Measurements from ENCODE around the gene FOXJ3. TPM values are rescaled to one million over a fixed set of nuclear protein-coding genes. Genes with fewer than 3 reads are reported as not detected.

Gene FOXJ3
- total and polyA plus RNA-seq, 4 donors: 5.3 to 16.8 (median 12.4) TPM

DNA sequence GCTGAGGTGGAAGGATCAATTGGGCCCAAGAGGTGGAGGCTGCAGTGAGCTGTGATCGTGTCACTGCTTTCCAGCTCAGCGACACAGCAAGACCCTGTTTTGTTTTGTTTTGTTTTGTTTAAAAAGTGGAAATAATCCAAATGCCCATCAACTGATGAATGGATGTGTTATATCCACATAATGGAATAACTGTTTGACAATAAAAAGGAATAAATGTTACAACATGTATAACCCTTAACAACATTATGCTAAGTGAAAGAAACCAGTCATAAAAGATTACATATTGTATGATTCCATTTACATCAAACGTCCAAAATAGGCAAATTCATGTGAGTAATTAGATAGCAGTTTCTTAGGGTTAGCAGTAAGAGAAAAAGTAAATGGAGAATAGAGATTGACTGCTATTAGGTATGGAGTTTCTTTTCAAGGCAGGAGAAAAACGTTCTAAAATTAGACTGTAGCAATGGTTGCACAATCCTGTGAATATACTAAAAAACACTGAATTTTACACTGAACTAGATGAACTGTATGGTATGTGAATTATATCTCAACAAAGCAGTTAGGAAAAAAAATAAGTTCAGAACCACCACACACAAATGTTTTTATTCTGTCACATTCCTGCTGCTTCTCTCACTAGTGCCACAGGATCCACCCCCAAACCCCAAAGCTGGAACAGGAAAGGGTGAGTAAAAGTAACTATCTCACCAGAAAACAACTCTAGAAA is 15.7 kb downstream of the FOXJ3 start:
- DNase-seq (ENCODE audit: low spot score): no peak
- no peaks in the 10 kb centered on the region for H3K9me3 ChIP-seq (ENCODE audit: control insufficient read depth in 4 of 4, low read length in 3 of 4)
- H3K4me3 ChIP-seq (ENCODE audit: low read depth in 1 of 3, low read length in 3 of 3): no peak overlapping the region
- peaks cover 8 to 44% (median 26%) of the 10 kb centered on the region in 4 donors for H3K4me1 ChIP-seq (ENCODE audit: control insufficient read depth in 4 of 4, insufficient read depth in 4 of 4, low read length in 3 of 4)
- H3K27ac ChIP-seq (ENCODE audit: low read depth in 1 of 2, low read length in 2 of 2): no peak overlapping the region
- no peak overlapping the region for H3K9ac ChIP-seq (ENCODE audit: low read depth in 1 of 2, low read length in 2 of 2)
- no peak for TF ChIP-seq HNF4G (IDR thresholded peaks at IDR 0.05)
- TF ChIP-seq, protein P1, sequence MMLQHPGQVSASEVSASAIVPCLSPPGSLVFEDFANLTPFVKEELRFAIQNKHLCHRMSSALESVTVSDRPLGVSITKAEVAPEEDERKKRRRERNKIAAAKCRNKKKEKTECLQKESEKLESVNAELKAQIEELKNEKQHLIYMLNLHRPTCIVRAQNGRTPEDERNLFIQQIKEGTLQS (IDR thresholded peaks at IDR 0.05): no peak
- H3K36me3 ChIP-seq (ENCODE audit: control insufficient read depth in 4 of 4, insufficient read depth in 3 of 4, low read depth in 1 of 4, low read length in 3 of 4): no peaks in the 10 kb centered on the region
- no peaks in the 10 kb centered on the region for H3K27me3 ChIP-seq (ENCODE audit: control insufficient read depth in 4 of 4, insufficient read depth in 4 of 4, low read length in 3 of 4)
- WGBS: 50% methylated on average over 4 of the region's 4 CpGs

DNA sequence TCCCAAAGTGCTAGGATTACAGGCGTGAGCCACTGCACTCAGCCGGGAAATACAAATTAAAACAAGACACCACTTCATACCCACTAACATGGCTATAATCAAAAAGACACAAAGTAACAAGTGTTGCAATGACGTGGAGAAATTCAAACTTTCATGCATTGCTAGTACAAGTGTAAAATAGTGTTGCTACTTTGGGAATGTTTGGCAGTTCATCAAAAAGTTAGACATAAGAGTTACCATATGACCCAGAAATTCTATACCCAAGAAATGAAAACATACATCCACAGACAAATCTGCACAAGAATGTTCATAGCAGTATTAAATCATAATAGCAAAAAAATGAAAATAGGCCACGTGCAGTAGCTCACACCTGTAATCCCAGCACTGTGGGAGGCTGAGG is 16.4 kb downstream of the FOXJ3 start:
- no peak overlapping the region for H3K27ac ChIP-seq (ENCODE audit: low read depth in 1 of 2, low read length in 2 of 2)
- H3K4me1 ChIP-seq (ENCODE audit: control insufficient read depth in 4 of 4, insufficient read depth in 4 of 4, low read length in 3 of 4): peaks cover 10 to 50% (median 26%) of the 10 kb centered on the region in 4 donors
- no peaks in the 10 kb centered on the region for H3K36me3 ChIP-seq (ENCODE audit: control insufficient read depth in 4 of 4, insufficient read depth in 3 of 4, low read depth in 1 of 4, low read length in 3 of 4)
- no peak overlapping the region for H3K9ac ChIP-seq (ENCODE audit: low read depth in 1 of 2, low read length in 2 of 2)
- no peaks in the 10 kb centered on the region for H3K9me3 ChIP-seq (ENCODE audit: control insufficient read depth in 4 of 4, low read length in 3 of 4)
- no peaks in the 10 kb centered on the region for H3K27me3 ChIP-seq (ENCODE audit: control insufficient read depth in 4 of 4, insufficient read depth in 4 of 4, low read length in 3 of 4)
- no peak for DNase-seq (ENCODE audit: low spot score)
- H3K4me3 ChIP-seq (ENCODE audit: low read depth in 1 of 3, low read length in 3 of 3): no peak overlapping the region
- WGBS: 94% methylated on average over 4 of the region's 4 CpGs
- TF ChIP-seq RXRA (IDR thresholded peaks at IDR 0.05): no peak
- TF ChIP-seq, protein P2, sequence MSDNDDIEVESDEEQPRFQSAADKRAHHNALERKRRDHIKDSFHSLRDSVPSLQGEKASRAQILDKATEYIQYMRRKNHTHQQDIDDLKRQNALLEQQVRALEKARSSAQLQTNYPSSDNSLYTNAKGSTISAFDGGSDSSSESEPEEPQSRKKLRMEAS (IDR thresholded peaks at IDR 0.05): no peak
- TF ChIP-seq, protein P3, sequence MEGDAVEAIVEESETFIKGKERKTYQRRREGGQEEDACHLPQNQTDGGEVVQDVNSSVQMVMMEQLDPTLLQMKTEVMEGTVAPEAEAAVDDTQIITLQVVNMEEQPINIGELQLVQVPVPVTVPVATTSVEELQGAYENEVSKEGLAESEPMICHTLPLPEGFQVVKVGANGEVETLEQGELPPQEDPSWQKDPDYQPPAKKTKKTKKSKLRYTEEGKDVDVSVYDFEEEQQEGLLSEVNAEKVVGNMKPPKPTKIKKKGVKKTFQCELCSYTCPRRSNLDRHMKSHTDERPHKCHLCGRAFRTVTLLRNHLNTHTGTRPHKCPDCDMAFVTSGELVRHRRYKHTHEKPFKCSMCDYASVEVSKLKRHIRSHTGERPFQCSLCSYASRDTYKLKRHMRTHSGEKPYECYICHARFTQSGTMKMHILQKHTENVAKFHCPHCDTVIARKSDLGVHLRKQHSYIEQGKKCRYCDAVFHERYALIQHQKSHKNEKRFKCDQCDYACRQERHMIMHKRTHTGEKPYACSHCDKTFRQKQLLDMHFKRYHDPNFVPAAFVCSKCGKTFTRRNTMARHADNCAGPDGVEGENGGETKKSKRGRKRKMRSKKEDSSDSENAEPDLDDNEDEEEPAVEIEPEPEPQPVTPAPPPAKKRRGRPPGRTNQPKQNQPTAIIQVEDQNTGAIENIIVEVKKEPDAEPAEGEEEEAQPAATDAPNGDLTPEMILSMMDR (IDR thresholded peaks at IDR 0.05; ENCODE audit: low read depth, low read length, missing input control): no peak
- TF ChIP-seq, protein P1 (IDR thresholded peaks at IDR 0.05): no peak

DNA sequence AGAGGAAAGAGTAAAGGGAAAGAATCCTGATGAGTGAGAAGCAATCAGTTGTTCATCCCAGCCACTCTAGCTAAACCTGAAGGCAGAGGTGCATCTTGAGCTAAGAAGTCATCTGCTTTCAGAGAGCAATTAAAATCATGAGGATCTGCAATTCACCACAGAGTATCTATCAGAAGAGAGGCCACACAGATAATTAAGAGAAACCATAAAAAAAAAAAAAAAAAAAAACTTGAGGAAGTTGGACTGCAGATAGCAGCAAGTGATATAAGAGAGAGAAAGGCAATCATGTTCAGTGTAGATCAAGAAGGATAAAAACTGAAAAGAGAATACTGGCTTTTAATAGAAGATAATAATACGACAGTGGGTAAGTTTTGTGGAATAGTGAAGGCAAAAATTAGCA is 17.7 kb downstream of the FOXJ3 start:
- 85% methylated on average over 1 of the region's 1 CpG for WGBS
- Histone ChIP-seq H3K4me1 (ENCODE audit: control insufficient read depth in 4 of 4, insufficient read depth in 4 of 4, low read length in 3 of 4) (peaks cover 12 to 52% (median 29%) of the 10 kb centered on the region in 4 donors), H3K4me3 (ENCODE audit: low read depth in 1 of 3, low read length in 3 of 3) (no peak overlapping the region), H3K36me3 (ENCODE audit: control insufficient read depth in 4 of 4, insufficient read depth in 3 of 4, low read depth in 1 of 4, low read length in 3 of 4) (no peaks in the 10 kb centered on the region), H3K27ac (ENCODE audit: low read depth in 1 of 2, low read length in 2 of 2) (no peak overlapping the region), H3K9ac (ENCODE audit: low read depth in 1 of 2, low read length in 2 of 2) (no peak overlapping the region), H3K9me3 (ENCODE audit: control insufficient read depth in 4 of 4, low read length in 3 of 4) (no peaks in the 10 kb centered on the region), H3K27me3 (ENCODE audit: control insufficient read depth in 4 of 4, insufficient read depth in 4 of 4, low read length in 3 of 4) (no peaks in the 10 kb centered on the region)
- no peak for DNase-seq (ENCODE audit: low spot score)
- TF ChIP-seq RXRA (IDR thresholded peaks at IDR 0.05): no peak
- TF ChIP-seq, protein P3 (IDR thresholded peaks at IDR 0.05; ENCODE audit: low read depth, low read length, missing input control): no peak
- TF ChIP-seq, protein P4, sequence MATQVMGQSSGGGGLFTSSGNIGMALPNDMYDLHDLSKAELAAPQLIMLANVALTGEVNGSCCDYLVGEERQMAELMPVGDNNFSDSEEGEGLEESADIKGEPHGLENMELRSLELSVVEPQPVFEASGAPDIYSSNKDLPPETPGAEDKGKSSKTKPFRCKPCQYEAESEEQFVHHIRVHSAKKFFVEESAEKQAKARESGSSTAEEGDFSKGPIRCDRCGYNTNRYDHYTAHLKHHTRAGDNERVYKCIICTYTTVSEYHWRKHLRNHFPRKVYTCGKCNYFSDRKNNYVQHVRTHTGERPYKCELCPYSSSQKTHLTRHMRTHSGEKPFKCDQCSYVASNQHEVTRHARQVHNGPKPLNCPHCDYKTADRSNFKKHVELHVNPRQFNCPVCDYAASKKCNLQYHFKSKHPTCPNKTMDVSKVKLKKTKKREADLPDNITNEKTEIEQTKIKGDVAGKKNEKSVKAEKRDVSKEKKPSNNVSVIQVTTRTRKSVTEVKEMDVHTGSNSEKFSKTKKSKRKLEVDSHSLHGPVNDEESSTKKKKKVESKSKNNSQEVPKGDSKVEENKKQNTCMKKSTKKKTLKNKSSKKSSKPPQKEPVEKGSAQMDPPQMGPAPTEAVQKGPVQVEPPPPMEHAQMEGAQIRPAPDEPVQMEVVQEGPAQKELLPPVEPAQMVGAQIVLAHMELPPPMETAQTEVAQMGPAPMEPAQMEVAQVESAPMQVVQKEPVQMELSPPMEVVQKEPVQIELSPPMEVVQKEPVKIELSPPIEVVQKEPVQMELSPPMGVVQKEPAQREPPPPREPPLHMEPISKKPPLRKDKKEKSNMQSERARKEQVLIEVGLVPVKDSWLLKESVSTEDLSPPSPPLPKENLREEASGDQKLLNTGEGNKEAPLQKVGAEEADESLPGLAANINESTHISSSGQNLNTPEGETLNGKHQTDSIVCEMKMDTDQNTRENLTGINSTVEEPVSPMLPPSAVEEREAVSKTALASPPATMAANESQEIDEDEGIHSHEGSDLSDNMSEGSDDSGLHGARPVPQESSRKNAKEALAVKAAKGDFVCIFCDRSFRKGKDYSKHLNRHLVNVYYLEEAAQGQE (IDR thresholded peaks at IDR 0.05): no peak
- TF ChIP-seq, protein P2 (IDR thresholded peaks at IDR 0.05): no peak
- no peak for TF ChIP-seq YY1 (IDR thresholded peaks at IDR 0.05)
- no peak for TF ChIP-seq SP1 (IDR thresholded peaks at IDR 0.05)
- TF ChIP-seq, protein P5, sequence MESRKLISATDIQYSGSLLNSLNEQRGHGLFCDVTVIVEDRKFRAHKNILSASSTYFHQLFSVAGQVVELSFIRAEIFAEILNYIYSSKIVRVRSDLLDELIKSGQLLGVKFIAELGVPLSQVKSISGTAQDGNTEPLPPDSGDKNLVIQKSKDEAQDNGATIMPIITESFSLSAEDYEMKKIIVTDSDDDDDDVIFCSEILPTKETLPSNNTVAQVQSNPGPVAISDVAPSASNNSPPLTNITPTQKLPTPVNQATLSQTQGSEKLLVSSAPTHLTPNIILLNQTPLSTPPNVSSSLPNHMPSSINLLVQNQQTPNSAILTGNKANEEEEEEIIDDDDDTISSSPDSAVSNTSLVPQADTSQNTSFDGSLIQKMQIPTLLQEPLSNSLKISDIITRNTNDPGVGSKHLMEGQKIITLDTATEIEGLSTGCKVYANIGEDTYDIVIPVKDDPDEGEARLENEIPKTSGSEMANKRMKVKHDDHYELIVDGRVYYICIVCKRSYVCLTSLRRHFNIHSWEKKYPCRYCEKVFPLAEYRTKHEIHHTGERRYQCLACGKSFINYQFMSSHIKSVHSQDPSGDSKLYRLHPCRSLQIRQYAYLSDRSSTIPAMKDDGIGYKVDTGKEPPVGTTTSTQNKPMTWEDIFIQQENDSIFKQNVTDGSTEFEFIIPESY (IDR thresholded peaks at IDR 0.05): no peak
- TF ChIP-seq EGR1 (IDR thresholded peaks at IDR 0.05; ENCODE audit: low read depth in 2 of 2): no peak
- no peak for TF ChIP-seq RAD21 (IDR thresholded peaks at IDR 0.05)
- TF ChIP-seq, protein P1 (IDR thresholded peaks at IDR 0.05): no peak
